HepG2 (cell line): ENCODE data around the gene MBTPS1. TPM values are rescaled to one million over a fixed set of nuclear protein-coding genes. Genes with fewer than 3 reads are reported as not detected.

Experiments used
- ARID5B ChIP-seq: IDR thresholded peaks from 2 replicates; pipeline ENCODE4 v1.4.0; 2020; ENCODE audit warnings: mild to moderate bottlenecking, missing genetic modification reagents
- ATM ChIP-seq: fragments of 450-650 bp; IDR thresholded peaks from 2 replicates; pipeline ENCODE4 v1.7.1; 2017; ENCODE audit warnings: mild to moderate bottlenecking, borderline replicate concordance
- CTCF ChIP-seq: sonication (generic); formaldehyde crosslinking; IDR thresholded peaks from 2 replicates; pipeline ENCODE4 v1.5.0; 2020; ENCODE audit warnings: mild to moderate bottlenecking, missing genetic modification reagents, moderate library complexity
- ELF3 ChIP-seq: IDR thresholded peaks from 2 replicates; pipeline ENCODE4 v1.6.1; 2016; ENCODE audit warnings: missing genetic modification reagents, missing compliant biosample characterization
- GATAD2A ChIP-seq: IDR thresholded peaks from 2 replicates; pipeline ENCODE4 v1.6.1; 2016
- HHEX ChIP-seq: IDR thresholded peaks from 2 replicates; pipeline ENCODE4 v1.6.1; 2016; ENCODE audit warnings: control low read depth
- HNRNPLL ChIP-seq: fragments of 200-400 bp; formaldehyde crosslinking; IDR thresholded peaks from 2 replicates; pipeline ENCODE4 v1.6.1; 2017; ENCODE audit warnings: mild to moderate bottlenecking, low read depth, low read length; ENCODE audit not compliant: poor library complexity, severe bottlenecking
- LCORL ChIP-seq, 2 experiments: fragments of 450-650 bp in 1 of 2; sonication (generic) in 1 of 2; formaldehyde crosslinking in 1 of 2; IDR thresholded peaks; 2 replicates each; pipeline versions ENCODE4 v1.5.0 to v1.6.1; 2017 to 2020; ENCODE audit warnings: antibody characterized with exemption in 1 of 2, missing genetic modification reagents in 1 of 2
- PATZ1 ChIP-seq: sonication (generic); formaldehyde crosslinking; IDR thresholded peaks from 2 replicates; pipeline ENCODE4 v1.4.0; 2020; ENCODE audit warnings: missing genetic modification reagents
- RFXAP ChIP-seq: sonication (generic); formaldehyde crosslinking; IDR thresholded peaks from 2 replicates; pipeline ENCODE4 v1.4.0; 2020; ENCODE audit warnings: missing genetic modification reagents, borderline replicate concordance
- SSRP1 ChIP-seq: IDR thresholded peaks from 2 replicates; pipeline ENCODE4 v1.6.1; 2016; ENCODE audit warnings: control low read depth
- STAG1 ChIP-seq: sonication (generic); formaldehyde crosslinking; IDR thresholded peaks from 2 replicates; pipeline ENCODE4 v1.4.0; 2020; ENCODE audit warnings: missing genetic modification reagents
- XRCC5 ChIP-seq: fragments of 200-400 bp; formaldehyde crosslinking; optimal IDR thresholded peaks from 2 replicates; pipeline ENCODE3; 2017; ENCODE audit warnings: mild to moderate bottlenecking, low read length
- ZBTB10 ChIP-seq: sonication (generic); formaldehyde crosslinking; IDR thresholded peaks from 2 replicates; pipeline ENCODE4 v1.4.0; 2020; ENCODE audit warnings: missing genetic modification reagents, borderline replicate concordance
- ZNF292 ChIP-seq: sonication (generic); formaldehyde crosslinking; IDR thresholded peaks from 2 replicates; pipeline ENCODE4 v1.8.1; 2022; ENCODE audit warnings: mild to moderate bottlenecking, low read depth, missing genetic modification reagents, borderline replicate concordance
- polyA plus RNA-seq, 8 experiments: library from polyadenylated mRNA; depleted of rRNA in 3 of 8; stranded (reverse) in 7 of 8; unstranded in 1 of 8; fragments of >200 nt; fragmentation: Illumina TruSeq in 4 of 8; extraction: Trizol in 4 of 8; gene quantifications; 2 replicates each; pipeline versions ENCODE4 v1.2.1 to v1.2.3, GENCODE V29; 2011 to 2016; ENCODE audit warnings: low read depth in 4 of 8, missing spikeins in 1 of 8, mixed read lengths in 1 of 8; ENCODE audit not compliant: insufficient read depth in 1 of 8
- total RNA-seq, 5 experiments: library from RNA; depleted of rRNA; stranded (reverse); fragments of >200 nt; fragmentation: Illumina TruSeq; extraction: Trizol; gene quantifications; 2 replicates each; pipeline ENCODE4 v1.2.3, GENCODE V29; 2016; ENCODE audit warnings: low read depth in 1 of 5

MBTPS1 gene
- total and polyA plus RNA-seq, 2 of the 13 experiments (the other 11 are each of a cell fraction or from before 2014, with no cell fraction given) = 56.7 to 91.3 TPM

GRCh38 chr16:84044118-84044488 is 72.6 kb downstream of the MBTPS1 start (continued):
- TF ChIP-seq ARID5B (CRISPR knock-in tag) (0 out of 2 replicates have a peak, but pooled peaks have one; percentile 17), PATZ1 (peak; percentile 34), STAG1 (peak; percentile 74), ELF3 (CRISPR knock-in tag) (0 out of 2 replicates have a peak, but pooled peaks have one; percentile 16), GATAD2A (CRISPR knock-in tag) (0 out of 2 replicates have a peak, but pooled peaks have one; percentile 16), ATM (no peak), ZNF292 (CRISPR knock-in tag) (peak; percentile 17; the same call in 1 of the 2 replicates), RFXAP (0 out of 2 replicates have a peak, but pooled peaks have one; percentile 3), CTCF (CRISPR knock-in tag) (peak; percentile 80), LCORL (IDR thresholded peaks at IDR 0.05) (no peak), LCORL (CRISPR knock-in tag; IDR thresholded peaks at IDR 0.05) (no peak), HHEX (CRISPR knock-in tag) (peak; percentile 13; the same call in 1 of the 2 replicates), HNRNPLL (no peak), SSRP1 (CRISPR knock-in tag) (peak; percentile 39; the same call in 1 of the 2 replicates), ZBTB10 (no peak), XRCC5 (peak; percentile 58)
- TF ChIP-seq, all 625 proteins: peak for 22
